IMR-90 (cell line): Measurements from ENCODE around the gene NPRL2. TPM values are rescaled to one million over a fixed set of nuclear protein-coding genes. Genes with fewer than 3 reads are reported as not detected.

Experiments
- ATAC-seq: fragments of 200-7000 bp; cut with Tn5 transposase; 2 replicates; pipeline ENCODE4 v1.9.1; 2020; ENCODE audit warnings: low read depth, mild to moderate bottlenecking, moderate library complexity
- BruUV-seq: library from RNA; stranded (reverse); fragments of 400-500 nt; replicated peaks from 2 replicates; lab custom pipeline; 2021; lab: Mats Ljungman, UMichigan
- CTCF ChIA-PET: fragments of 300-600 bp; formaldehyde crosslinking; extraction: SDS; loops from one replicate; lab custom pipeline; 2021; ENCODE audit warnings: antibody characterized with exemption; lab: Yijun Ruan, JAX
- POLR2A ChIA-PET: fragments of 300-600 bp; sonication (Branson Sonifier 250); formaldehyde crosslinking; loops from one replicate; lab custom pipeline; 2022; ENCODE audit warnings: antibody characterized with exemption; ENCODE audit not compliant: unreplicated experiment; lab: Charles Lee
- DNase-seq: peaks from one replicate; pipeline ENCODE4 v3.0.0; 2013
- H2AFZ ChIP-seq: replicated peaks from 2 replicates; pipeline ENCODE3; 2013; ENCODE audit warnings: low read length, mild to moderate bottlenecking; ENCODE audit not compliant: poor library complexity
- H2AK5ac ChIP-seq: 2 replicates; pipeline ENCODE4 v1.6.1; 2013; ENCODE audit warnings: low read depth, low read length, inconsistent platforms
- H2AK9ac ChIP-seq: replicated peaks from 2 replicates; pipeline ENCODE3; 2013; ENCODE audit warnings: mild to moderate bottlenecking, low read depth, low read length, moderate library complexity; ENCODE audit not compliant: poor library complexity
- H2BK120ac ChIP-seq: 2 replicates; pipeline ENCODE4 v1.6.1; 2013; ENCODE audit warnings: low read depth, low read length, inconsistent platforms
- H2BK15ac ChIP-seq: 3 replicates; pipeline ENCODE4 v1.6.1; 2013; ENCODE audit warnings: low read depth, low read length, inconsistent platforms
- H2BK20ac ChIP-seq: 2 replicates; pipeline ENCODE4 v1.6.1; 2013; ENCODE audit warnings: low read depth, mild to moderate bottlenecking, inconsistent platforms, low read length, moderate library complexity
- H2BK5ac ChIP-seq: 2 replicates; pipeline ENCODE4 v1.6.1; 2013; ENCODE audit warnings: mild to moderate bottlenecking, low read depth, low read length, inconsistent platforms; ENCODE audit not compliant: poor library complexity, severe bottlenecking
- H3K14ac ChIP-seq: replicated peaks from 2 replicates; pipeline ENCODE4 v1.6.1; 2013; ENCODE audit warnings: low read depth, low read length, inconsistent platforms
- H3K18ac ChIP-seq: 2 replicates; pipeline ENCODE4 v1.6.1; 2013; ENCODE audit warnings: low read depth, low read length, control low read depth
- H3K23ac ChIP-seq: 2 replicates; pipeline ENCODE4 v1.6.1; 2013; ENCODE audit warnings: low read depth, low read length, inconsistent platforms
- H3K27ac ChIP-seq: 2 replicates; pipeline ENCODE4 v1.5.1; 2013; ENCODE audit warnings: mild to moderate bottlenecking, control low read depth, low read length; ENCODE audit not compliant: insufficient read depth
- H3K27me3 ChIP-seq: 2 replicates; pipeline ENCODE4 v1.6.1; 2013; ENCODE audit warnings: low read length; ENCODE audit not compliant: control insufficient read depth, insufficient read depth
- H3K36me3 ChIP-seq: 2 replicates; pipeline ENCODE4 v1.6.1; 2013; ENCODE audit warnings: low read length, mixed read lengths; ENCODE audit not compliant: control insufficient read depth, insufficient read depth
- H3K4ac ChIP-seq: 2 replicates; pipeline ENCODE4 v1.6.1; 2013; ENCODE audit warnings: low read depth, low read length, inconsistent platforms
- H3K4me1 ChIP-seq: 2 replicates; pipeline ENCODE4 v1.6.1; 2013; ENCODE audit warnings: low read length, mixed read lengths; ENCODE audit not compliant: control insufficient read depth, insufficient read depth
- H3K4me2 ChIP-seq: 2 replicates; pipeline ENCODE4 v1.6.1; 2013; ENCODE audit warnings: low read depth, mild to moderate bottlenecking, control low read depth, low read length, moderate library complexity
- H3K4me3 ChIP-seq: 2 replicates; pipeline ENCODE4 v1.5.1; 2013; ENCODE audit warnings: low read depth, mild to moderate bottlenecking, control low read depth, low read length, moderate library complexity; ENCODE audit not compliant: insufficient read depth
- H3K56ac ChIP-seq: 2 replicates; pipeline ENCODE4 v1.6.1; 2013; ENCODE audit warnings: low read length, inconsistent platforms; ENCODE audit not compliant: insufficient read depth; ENCODE audit errors: extremely low read depth
- H3K79me1 ChIP-seq, 2 experiments: 2 replicates each; pipeline ENCODE4 v1.6.1; 2013; ENCODE audit warnings: low read length in 2 of 2, inconsistent platforms in 1 of 2, low read depth in 1 of 2
- H3K9ac ChIP-seq: 2 replicates; pipeline ENCODE4 v1.6.1; 2013; ENCODE audit warnings: low read depth, low read length, control low read depth
- H3K9me1 ChIP-seq: 2 replicates; pipeline ENCODE4 v1.6.1; 2013; ENCODE audit warnings: low read length, inconsistent platforms; ENCODE audit not compliant: insufficient read depth
- H3K9me3 ChIP-seq: 2 replicates; pipeline ENCODE4 v1.6.1; 2013; ENCODE audit warnings: low read length; ENCODE audit not compliant: control insufficient read depth, insufficient read depth
- H4K20me1 ChIP-seq: 2 replicates; pipeline ENCODE4 v1.6.1; 2013; ENCODE audit warnings: low read length, inconsistent platforms; ENCODE audit not compliant: insufficient read depth
- H4K5ac ChIP-seq: 2 replicates; pipeline ENCODE4 v1.6.1; 2013; ENCODE audit warnings: mild to moderate bottlenecking, low read depth, low read length, control low read depth
- H4K8ac ChIP-seq, 2 experiments: 2 replicates each; pipeline ENCODE4 v1.6.1; 2013; ENCODE audit warnings: low read depth in 2 of 2, low read length in 2 of 2, control low read depth in 1 of 2, inconsistent platforms in 1 of 2
- H4K91ac ChIP-seq: 2 replicates; pipeline ENCODE4 v1.6.1; 2013; ENCODE audit warnings: low read depth, low read length, inconsistent platforms; ENCODE audit not compliant: insufficient read depth
- BHLHE40 ChIP-seq: fragments of 150-350 bp; IDR thresholded peaks from 2 replicates; pipeline ENCODE4 v1.6.1; 2016; ENCODE audit warnings: mild to moderate bottlenecking, low read depth, low read length
- CEBPB ChIP-seq: IDR thresholded peaks from 2 replicates; pipeline ENCODE4 v1.6.1; 2012; ENCODE audit warnings: low read depth, low read length, improper control_type of control experiment
- CHD1 ChIP-seq: IDR thresholded peaks from 2 replicates; pipeline ENCODE4 v1.6.1; 2012; ENCODE audit warnings: low read depth, low read length, improper control_type of control experiment
- CTCF ChIP-seq: conservative IDR thresholded peaks from 2 replicates; pipeline ENCODE4 v1.5.1; 2012; ENCODE audit warnings: mild to moderate bottlenecking, low read depth, low read length, improper control_type of control experiment
- ELK1 ChIP-seq: fragments of 150-350 bp; IDR thresholded peaks from 2 replicates; pipeline ENCODE4 v1.6.1; 2016; ENCODE audit warnings: low read depth, mild to moderate bottlenecking, low read length, moderate library complexity, borderline replicate concordance
- FOS ChIP-seq: fragments of 150-350 bp; IDR thresholded peaks from 2 replicates; pipeline ENCODE4 v1.6.1; 2016; ENCODE audit warnings: low read depth, low read length
- MAFK ChIP-seq: IDR thresholded peaks from 2 replicates; pipeline ENCODE4 v1.6.1; 2012; ENCODE audit warnings: low read depth, low read length, improper control_type of control experiment
- MAZ ChIP-seq: IDR thresholded peaks from 2 replicates; pipeline ENCODE4 v1.6.1; 2012; ENCODE audit warnings: low read depth, mild to moderate bottlenecking, low read length, improper control_type of control experiment, moderate library complexity, borderline replicate concordance
- MXI1 ChIP-seq: IDR thresholded peaks from 2 replicates; pipeline ENCODE4 v1.6.1; 2012; ENCODE audit warnings: low read depth, mild to moderate bottlenecking, low read length, moderate library complexity, borderline replicate concordance
- NFE2L2 ChIP-seq: fragments of 150-350 bp; IDR thresholded peaks from 2 replicates; pipeline ENCODE4 v1.6.1; 2016; ENCODE audit warnings: low read depth, mild to moderate bottlenecking, low read length
- POLR2A ChIP-seq: IDR thresholded peaks from 2 replicates; pipeline ENCODE4 v1.6.1; 2012; ENCODE audit warnings: mild to moderate bottlenecking, low read depth, low read length
- RAD21 ChIP-seq: IDR thresholded peaks from 2 replicates; pipeline ENCODE4 v1.6.1; 2012; ENCODE audit warnings: low read length, improper control_type of control experiment
- RCOR1 ChIP-seq: IDR thresholded peaks from 2 replicates; pipeline ENCODE4 v1.6.1; 2012; ENCODE audit warnings: mild to moderate bottlenecking, low read length, improper control_type of control experiment; ENCODE audit not compliant: insufficient replicate concordance
- RFX5 ChIP-seq: IDR thresholded peaks from 2 replicates; pipeline ENCODE4 v1.8.0; 2012; ENCODE audit warnings: low read depth, mild to moderate bottlenecking, low read length, moderate library complexity
- SMC3 ChIP-seq: fragments of 150-350 bp; IDR thresholded peaks from 2 replicates; pipeline ENCODE4 v1.6.1; 2016; ENCODE audit warnings: low read depth, mild to moderate bottlenecking, antibody characterized with exemption, low read length, moderate library complexity
- USF2 ChIP-seq: fragments of 150-350 bp; IDR thresholded peaks from 2 replicates; pipeline ENCODE4 v1.6.1; 2017; ENCODE audit warnings: mild to moderate bottlenecking, antibody characterized with exemption, low read length, low read depth
- WGBS, 2 experiments: methylation state at CpG; one replicate each; pipeline versions ENCODE4 v1.1.5 to v1.1.7; 2013; ENCODE audit warnings: missing lambda C conversion rate in 2 of 2; ENCODE audit not compliant: insufficient read length in 1 of 2; ENCODE audit errors: extremely low coverage in 2 of 2; 5-methylcytosine and 5-hydroxymethylcytosine counted together
- dilution Hi-C: fragments of 300-500 bp; cut with HindIII; formaldehyde crosslinking; loops from one replicate; pipeline ENCODE4 v1.14.3; 2018; ENCODE audit warnings: low sequenced_read_pairs; ENCODE audit not compliant: unreplicated experiment
- in situ Hi-C: fragments of 300-500 bp; cut with MboI; formaldehyde crosslinking; loops from 3 replicates; pipeline ENCODE4 v1.14.3; 2019; ENCODE audit warnings: low sequenced_read_pairs, inconsistent platforms, mixed read lengths
- intact Hi-C: fragments of 100-400 bp; cut with micrococcal nuclease; formaldehyde crosslinking; loops from 2 replicates; pipeline ENCODE4 v1.10.0; 2022
- polyA plus RNA-seq, 3 experiments: library from polyadenylated mRNA; depleted of rRNA; stranded (reverse); fragments of >200 nt; gene quantifications; 2 replicates each; pipeline ENCODE4 v1.2.3, GENCODE V29; 2012; ENCODE audit warnings: low replicate concordance in 1 of 3
- total RNA-seq: library from RNA; depleted of rRNA; stranded (reverse); fragments of >200 nt; gene quantifications from 2 replicates; pipeline ENCODE4 v1.2.3, GENCODE V29; 2012

Gene NPRL2
- total and polyA plus RNA-seq, 2 of the 4 experiments (the other 2 are of a cell fraction), result 38.3 to 38.7 TPM

GRCh38 chr3:50341996-50342650 is 8.5 kb downstream of the NPRL2 start:
- Histone ChIP-seq H2BK20ac (no peak overlapping the region), H2BK120ac (no peak overlapping the region), H2AK5ac (no peak overlapping the region), H4K91ac (no peak overlapping the region), H2BK15ac (no peak overlapping the region), H3K4me3 (no peak overlapping the region), H3K4me2 (no peak overlapping the region), H3K36me3 (no peaks in the 10 kb centered on the region), H3K23ac (no peak overlapping the region), H3K9ac (no peak overlapping the region), H3K27me3 (no peaks in the 10 kb centered on the region), H4K8ac (no peak overlapping the region), H3K4ac (no peak overlapping the region), H2BK5ac (no peak overlapping the region), H4K5ac (no peak overlapping the region), H3K14ac (no peak overlapping the region), H3K9me3 (no peaks in the 10 kb centered on the region), H3K27ac (no peak overlapping the region), H2AK9ac (peak overlapping the region; percentile 23), H4K20me1 (peaks cover 2% of the 10 kb centered on the region; the same call in 1 of the 2 replicates), H3K56ac (no peak overlapping the region), H3K4me1 (peaks cover 18% of the 10 kb centered on the region), H3K9me1 (peaks cover 11% of the 10 kb centered on the region), H3K79me1 (peaks cover 6 to 31% of the 10 kb centered on the region in 2 experiments; a peak in 3 of 4 replicates), H2AFZ (peak overlapping the region; percentile 39), H3K18ac (no peak overlapping the region)
- dilution Hi-C loops (no loop called here), intact Hi-C loops (no loop called here), in situ Hi-C loops (loop anchor here (25.0 kb wide), 3 partner anchors 1045 to 1820 kb away; partner anchors contain the start of genes ABHD14B, GPR62, MANF and PCBP4)
- POLR2A ChIA-PET, result no interaction called here
- no peak for TF ChIP-seq MAZ
- TF ChIP-seq ELK1, result no peak
- TF ChIP-seq SMC3, result no peak
- TF ChIP-seq MXI1, result no peak
- no peak for TF ChIP-seq MAFK
- TF ChIP-seq RCOR1, result no peak
- TF ChIP-seq BHLHE40, result no peak
- TF ChIP-seq NFE2L2, result no peak
- TF ChIP-seq USF2, result no peak
- TF ChIP-seq FOS, result no peak
- no peak for TF ChIP-seq POLR2A
- TF ChIP-seq CTCF, result no peak
- no peak for TF ChIP-seq RFX5
- no peak for TF ChIP-seq CEBPB
- TF ChIP-seq RAD21, result no peak
- TF ChIP-seq CHD1, result no peak
- BruUV-seq, result no TSS peak
- CTCF ChIA-PET, result no interaction called here
- DNase-seq (no peak), ATAC-seq (no peak)
- 83% methylated on average over 6 of the region's 13 CpGs; no CpG with 5 or more reads in 1 of the 2 experiments for WGBS, 2 experiments
